ENCODE measurements around the gene LYSMD1. TPM values are rescaled to one million over a fixed set of nuclear protein-coding genes. Genes with fewer than 3 reads are reported as not detected.

Gene LYSMD1
- total and polyA plus RNA-seq, 8 donors: 1.8 to 5.5 (median 4.0) TPM

- ATAC-seq (no peak), FAIRE-seq (no peak), DNase-seq (no peak)
- peaks cover 0 to 2% (median 0%) of the 10 kb centered on the region in 3 donors for H3K4me1 ChIP-seq
- H3K36me3 ChIP-seq: peaks cover 0 to 21% (median 0%) of the 10 kb centered on the region in 3 donors
- no peak overlapping the region for H3K27ac ChIP-seq
- intact Hi-C loops (cut with DNase I): loop anchor here in 2 of 3 donors (10.0 kb wide), 2 partner anchors 65 to 135 kb away; no protein-coding TSS in a partner anchor
- TF ChIP-seq CTCF (IDR thresholded peaks at IDR 0.05): no peak
- no peaks in the 10 kb centered on the region for H3K9me3 ChIP-seq
- H3K27me3 ChIP-seq: no peaks in the 10 kb centered on the region
- no peak overlapping the region for H3K4me3 ChIP-seq
Measured at GRCh38 chr1:151159373-151159772, 6.3 kb downstream of the LYSMD1 start.

- Histone ChIP-seq H3K27me3 (no peaks in the 10 kb centered on the region), H3K4me1 (no peaks in the 10 kb centered on the region), H3K4me3 (no peak overlapping the region), H3K27ac (no peak overlapping the region), H3K36me3 (peaks cover 0 to 21% (median 0%) of the 10 kb centered on the region in 3 donors), H3K9me3 (no peaks in the 10 kb centered on the region)
- 89 to 90% methylated on average over 22 of the region's 22 CpGs for WGBS, 2 donors
- TF ChIP-seq CTCF (IDR thresholded peaks at IDR 0.05): no peak
- FAIRE-seq: no peak
- peak in 1 of 6 donors; percentile 68 for DNase-seq
- ATAC-seq: no peak
- intact Hi-C loops (cut with DNase I): loop anchor here in 2 of 3 donors (10.0 kb wide), 2 partner anchors 64 to 134 kb away; no protein-coding TSS in a partner anchor
Measured at GRCh38 chr1:151158751-151159251, 6.9 kb downstream of the LYSMD1 start.

- ATAC-seq (no peak), FAIRE-seq (no peak), DNase-seq (no peak)
- no peak overlapping the region for H3K27ac ChIP-seq
- H3K4me1 ChIP-seq: no peaks in the 10 kb centered on the region
- no peak for TF ChIP-seq CTCF (IDR thresholded peaks at IDR 0.05)
- no peaks in the 10 kb centered on the region for H3K9me3 ChIP-seq
- intact Hi-C loops (cut with DNase I): loop anchor here in 2 of 3 donors (10.0 kb wide), 2 partner anchors 64 to 134 kb away; no protein-coding TSS in a partner anchor
- WGBS, 2 donors: 81 to 90% methylated on average over 5 of the region's 5 CpGs
- H3K36me3 ChIP-seq: peaks cover 0 to 21% (median 0%) of the 10 kb centered on the region in 3 donors
- no peaks in the 10 kb centered on the region for H3K27me3 ChIP-seq
- no peak overlapping the region for H3K4me3 ChIP-seq
Measured at GRCh38 chr1:151158326-151158725, 7.4 kb downstream of the LYSMD1 start.

- Histone ChIP-seq H3K4me3 (peak overlapping the region in 1 of 4 donors; percentile 26), H3K36me3 (peaks cover 0 to 21% (median 0%) of the 10 kb centered on the region in 3 donors), H3K27me3 (no peaks in the 10 kb centered on the region), H3K9me3 (no peaks in the 10 kb centered on the region), H3K27ac (peak overlapping the region in 1 of 4 donors; percentile 15), H3K4me1 (no peaks in the 10 kb centered on the region)
- DNase-seq: no peak
- no peak for TF ChIP-seq CTCF (IDR thresholded peaks at IDR 0.05)
- ATAC-seq: peak in 2 of 4 donors; percentile 16 to 47
- WGBS, 2 donors: 82 to 89% methylated on average over 6 of the region's 6 CpGs
- FAIRE-seq: no peak
- intact Hi-C loops (cut with DNase I): loop anchor here in 2 of 3 donors (10.0 kb wide), 2 partner anchors 62 to 132 kb away; no protein-coding TSS in a partner anchor
Measured at GRCh38 chr1:151157067-151157531, 8.6 kb downstream of the LYSMD1 start.

- Histone ChIP-seq H3K4me3 (peak within 1 kb of the TSS in 1 of 4 donors; percentile 26), H3K36me3 (peaks cover 0 to 21% (median 0%) of the 10 kb centered on the region in 3 donors), H3K4me1 (no peaks in the 10 kb centered on the region), H3K27ac (peak within 1 kb of the TSS in 1 of 4 donors; percentile 15), H3K27me3 (no peaks in the 10 kb centered on the region), H3K9me3 (no peaks in the 10 kb centered on the region)
- FAIRE-seq: no peak
- 59 to 66% methylated on average over 4 of the region's 4 CpGs for WGBS, 2 donors
- intact Hi-C loops (cut with DNase I): loop anchor here in 2 of 3 donors (10.0 kb wide), 2 partner anchors 62 to 132 kb away; no protein-coding TSS in a partner anchor
- no peak for TF ChIP-seq CTCF (IDR thresholded peaks at IDR 0.05)
- DNase-seq: peak in 1 of 6 donors; percentile 43
- ATAC-seq: peak; percentile 12 to 76 (median 56)
Measured at GRCh38 chr1:151156515-151156819, 9.2 kb downstream of the LYSMD1 start, which contains the start of gene TNFAIP8L2. Gene TNFAIP8L2 (plus strand): TSS chr1:151156649. CDS start chr1:151158698, 2,049 bp downstream.
